Uterus (tissue), 2 donors: ENCODE data around the gene SLC22A12.

Experiments
- CTCF ChIP-seq, 4 experiments: fragments of 200-600 bp in 2 of 4; fragments of 450-650 bp in 2 of 4; sonication (generic) in 2 of 4; IDR thresholded peaks; one replicate each; pipeline ENCODE4 v1.5.1; 2016 to 2019; ENCODE audit warnings: antibody characterized with exemption in 4 of 4, mild to moderate bottlenecking in 2 of 4, moderate library complexity in 1 of 4
- POLR2A ChIP-seq, 2 donors: fragments of 450-650 bp; IDR thresholded peaks; one replicate each; pipeline ENCODE4 v1.6.1; 2016; ENCODE audit warnings: antibody characterized with exemption in 2 of 2, mild to moderate bottlenecking in 1 of 2, moderate library complexity in 1 of 2

- TF ChIP-seq CTCF (IDR thresholded peaks at IDR 0.05) (no peak), POLR2A (IDR thresholded peaks at IDR 0.05) (no peak)
These were observed 50.8 kb downstream of the SLC22A12 start for GRCh38 chr11:64641596-64642417.
